SK-N-MC (cell line): ENCODE measurements around the gene BICC1.

Source experiments
- EZH2 ChIP-seq: fragments of 200-600 bp; sonication (generic); IDR thresholded peaks from one replicate; pipeline ENCODE4 v1.6.1; 2017; ENCODE audit warnings: antibody characterized with exemption
- FOXP2 ChIP-seq: optimal IDR thresholded peaks from 2 replicates; pipeline ENCODE3; 2011; ENCODE audit warnings: mild to moderate bottlenecking, moderate library complexity; ENCODE audit not compliant: insufficient read depth; ENCODE audit errors: extremely low read length, control extremely low read depth
- POLR2AphosphoS5 ChIP-seq: IDR thresholded peaks from 2 replicates; pipeline ENCODE4 v1.6.1; 2012; ENCODE audit warnings: mild to moderate bottlenecking, low read depth, low read length, borderline replicate concordance

GRCh38 chr10:58565271-58565670, 52.6 kb downstream of the BICC1 start:
- TF ChIP-seq POLR2AphosphoS5, result no peak
- no peak for TF ChIP-seq EZH2
- TF ChIP-seq FOXP2, result no peak
